Measurements from ENCODE around the gene PLA1A. TPM values are rescaled to one million over a fixed set of nuclear protein-coding genes. Genes with fewer than 3 reads are reported as not detected.
"Not testable (repeated sequence)": the region's sequence is repeated elsewhere in the genome, so short reads cannot be mapped to it uniquely, and the experiment has no call there.

The PLA1A gene
- total RNA-seq, 1 donor, result not detected

DNA sequence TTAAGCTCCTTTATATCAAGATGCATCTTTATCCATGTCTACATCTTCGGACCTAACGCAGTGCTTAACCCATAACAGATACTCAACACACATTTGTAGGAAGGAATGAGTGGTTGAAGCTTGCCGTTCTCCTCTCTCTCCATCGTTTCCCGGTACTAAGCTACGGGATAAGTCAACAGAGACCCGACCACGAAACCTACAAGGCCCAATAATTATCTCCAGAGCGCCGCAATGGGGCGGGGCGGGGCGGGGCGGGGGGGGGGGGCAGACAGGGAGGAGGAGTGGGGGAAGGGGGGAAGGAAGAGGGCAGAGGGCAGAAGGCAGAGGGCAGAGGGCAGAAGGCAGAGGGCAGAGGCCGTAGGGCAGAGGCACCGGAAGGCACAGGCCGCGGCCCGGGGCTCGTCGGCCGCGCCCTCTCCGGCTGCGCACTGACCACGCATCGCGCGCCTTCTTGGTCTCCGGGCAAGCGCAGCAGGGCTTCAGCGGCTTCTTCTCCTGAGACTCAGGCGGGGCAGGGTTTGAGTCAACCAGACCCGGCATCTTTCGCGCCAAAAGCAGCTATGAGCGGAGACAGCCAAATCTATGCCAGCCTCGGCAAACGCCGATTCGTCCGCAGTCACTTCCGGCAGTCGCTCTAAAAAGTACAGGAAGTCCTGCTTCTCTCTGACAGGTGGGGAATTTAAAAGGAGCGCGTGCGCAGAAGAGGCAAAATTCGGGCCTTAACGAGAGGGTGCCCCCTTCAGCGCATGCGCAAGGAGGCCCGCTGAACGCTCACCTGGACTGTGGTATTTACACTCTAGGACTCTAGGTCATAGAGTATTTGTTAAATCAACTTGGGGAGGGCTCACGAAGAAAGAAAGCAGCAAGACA, 79.3 kb downstream of the PLA1A start, which contains the start of gene COX17:
COX17 (minus strand) TSS at position 636 of the 870 bp plus-strand sequence; CDS start at position 540, 96 bp downstream.
- TF ChIP-seq, protein P1, sequence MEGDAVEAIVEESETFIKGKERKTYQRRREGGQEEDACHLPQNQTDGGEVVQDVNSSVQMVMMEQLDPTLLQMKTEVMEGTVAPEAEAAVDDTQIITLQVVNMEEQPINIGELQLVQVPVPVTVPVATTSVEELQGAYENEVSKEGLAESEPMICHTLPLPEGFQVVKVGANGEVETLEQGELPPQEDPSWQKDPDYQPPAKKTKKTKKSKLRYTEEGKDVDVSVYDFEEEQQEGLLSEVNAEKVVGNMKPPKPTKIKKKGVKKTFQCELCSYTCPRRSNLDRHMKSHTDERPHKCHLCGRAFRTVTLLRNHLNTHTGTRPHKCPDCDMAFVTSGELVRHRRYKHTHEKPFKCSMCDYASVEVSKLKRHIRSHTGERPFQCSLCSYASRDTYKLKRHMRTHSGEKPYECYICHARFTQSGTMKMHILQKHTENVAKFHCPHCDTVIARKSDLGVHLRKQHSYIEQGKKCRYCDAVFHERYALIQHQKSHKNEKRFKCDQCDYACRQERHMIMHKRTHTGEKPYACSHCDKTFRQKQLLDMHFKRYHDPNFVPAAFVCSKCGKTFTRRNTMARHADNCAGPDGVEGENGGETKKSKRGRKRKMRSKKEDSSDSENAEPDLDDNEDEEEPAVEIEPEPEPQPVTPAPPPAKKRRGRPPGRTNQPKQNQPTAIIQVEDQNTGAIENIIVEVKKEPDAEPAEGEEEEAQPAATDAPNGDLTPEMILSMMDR (IDR thresholded peaks at IDR 0.05; ENCODE audit: insufficient read depth, low read depth, low read length), result no peak
- DNase-seq (ENCODE audit: low read depth), result peak; percentile 95
- H3K4me3 ChIP-seq (ENCODE audit: low read depth, low read length), result peak within 1 kb of the TSS; percentile 78

DNA sequence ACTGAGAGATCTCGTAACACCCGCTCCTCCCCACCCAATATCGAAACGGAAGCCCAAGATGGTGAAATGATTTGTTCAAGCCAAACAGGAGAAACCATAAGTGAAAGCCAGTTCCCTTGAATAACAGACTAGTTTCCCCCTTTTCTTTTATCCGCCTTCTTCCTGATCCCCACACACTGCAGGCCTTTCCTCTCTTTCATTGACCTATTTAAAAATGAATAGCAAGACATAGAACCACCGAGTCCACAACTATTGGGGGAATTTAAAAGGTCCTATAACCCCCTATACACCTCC, 79.9 kb downstream of the PLA1A start:
- DNase-seq (ENCODE audit: low read depth), result no peak
- peak overlapping the region; percentile 78 for H3K4me3 ChIP-seq (ENCODE audit: low read depth, low read length)
- TF ChIP-seq, protein P1 (IDR thresholded peaks at IDR 0.05; ENCODE audit: insufficient read depth, low read depth, low read length), result no peak

DNA sequence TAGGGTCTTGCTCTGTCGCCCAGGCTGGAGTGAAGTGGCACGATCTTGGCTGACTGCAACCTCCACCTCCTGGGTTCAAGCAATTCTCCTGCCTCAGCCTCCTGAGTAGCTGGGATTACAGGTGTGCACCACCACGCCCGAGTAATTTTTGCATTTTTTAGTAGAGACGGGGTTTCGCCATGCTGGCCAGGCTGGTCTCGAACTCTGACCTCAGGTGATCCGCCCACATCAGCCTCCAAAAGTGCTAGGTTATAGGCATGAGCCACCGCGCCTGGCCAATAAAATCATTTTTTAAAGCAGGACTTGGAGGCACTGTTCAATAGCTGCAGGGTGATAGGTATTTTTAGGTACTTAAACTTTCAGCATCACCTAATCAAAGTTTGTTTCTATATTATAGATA, 80.5 kb downstream of the PLA1A start:
- DNase-seq (ENCODE audit: low read depth); H3K4me3 ChIP-seq (ENCODE audit: low read depth, low read length): not testable (repeated sequence)

Other genes starting within 250 kb of the PLA1A start
- gene TMEM39A, start 134.3 kb upstream of the PLA1A start, total RNA-seq, result 72.2 and 88.5 TPM in 2 replicates
- gene POGLUT1, start 128.9 kb upstream of the PLA1A start, total RNA-seq, result 14.2 and 29.8 TPM in 2 replicates
- 44.8 and 58.7 TPM in 2 replicates for gene TIMMDC1, start 99.3 kb upstream of the PLA1A start, total RNA-seq
- gene CD80, start 38.3 kb upstream of the PLA1A start, total RNA-seq, result not detected in 2 replicates
- 3.0 and 4.2 TPM in 2 replicates for gene ADPRH, start 18.4 kb upstream of the PLA1A start, total RNA-seq
- 1.3 TPM in 2 replicates for gene POPDC2, start 62.7 kb downstream of the PLA1A start, total RNA-seq
- 10.8 and 15.8 TPM in 2 replicates for gene COX17, start 79.5 kb downstream of the PLA1A start, total RNA-seq
- gene CFAP91, start 105.1 kb downstream of the PLA1A start, total RNA-seq, result 0.32 and 0.43 TPM in 2 replicates
- gene NR1I2, start 184.2 kb downstream of the PLA1A start, total RNA-seq, result under 0.01 TPM in 2 replicates

Measured in fibroblast of villous mesenchyme (primary cell).